Natural killer cell treated with Interleukin-12 subunit alpha and Interleukin-12 subunit beta and Interleukin-15 and Interleukin-18, amount 100 ng/mL, for 72 hours (primary cell): ENCODE results near the gene TRIM29. TPM values are rescaled to one million over a fixed set of nuclear protein-coding genes. Genes with fewer than 3 reads are reported as not detected.

Experiments used
- ATAC-seq, 2 donors: fragments of 150-1000 bp; cut with Tn5 transposase in 1 of 2; sonication (Bioruptor Pico), chemical (Tn5 transposase) in 1 of 2; 2 replicates each; pipeline ENCODE4 v1.10.0; 2021
- DNase-seq: peaks from one replicate; pipeline ENCODE4 v3.0.0; 2022; ENCODE audit warnings: low spot score
- H3K27ac Mint-ChIP-seq, 2 donors: 1 replicate in 1 of 2; 2 replicates in 1 of 2; pipeline ENCODE4 v1.8.0; 2022; ENCODE audit warnings: mixed read lengths in 2 of 2, mild to moderate bottlenecking in 1 of 2, moderate library complexity in 1 of 2
- H3K27me3 Mint-ChIP-seq, 2 donors: 1 replicate in 1 of 2; 2 replicates in 1 of 2; pipeline ENCODE4 v1.8.0; 2022; ENCODE audit warnings: mixed read lengths in 2 of 2
- H3K36me3 Mint-ChIP-seq: one replicate; pipeline ENCODE4 v1.8.0; 2022; ENCODE audit warnings: mixed read lengths
- H3K4me1 Mint-ChIP-seq, 2 donors: 1 replicate in 1 of 2; 2 replicates in 1 of 2; pipeline ENCODE4 v1.8.0; 2022; ENCODE audit warnings: low read depth in 2 of 2, mixed read lengths in 2 of 2, mild to moderate bottlenecking in 1 of 2
- H3K4me3 Mint-ChIP-seq: one replicate; pipeline ENCODE4 v1.8.0; 2022; ENCODE audit warnings: mixed read lengths
- H3K9me3 Mint-ChIP-seq: 2 replicates; pipeline ENCODE4 v1.8.0; 2022; ENCODE audit warnings: mixed read lengths
- total RNA-seq, 2 donors: library from RNA; stranded (reverse); gene quantifications; one replicate each; pipeline ENCODE4 v1.2.3, GENCODE V29; 2022

TRIM29 gene
- total RNA-seq, 2 donors from 2014 or later: not detected

GRCh38 chr11:120096369-120097191 lies 41.3 kb downstream of the TRIM29 start:
- Mint-ChIP-seq H3K4me1 (no peaks in the 10 kb centered on the region), H3K9me3 (no peaks in the 10 kb centered on the region), H3K36me3 (no peaks in the 10 kb centered on the region), H3K27me3 (peaks cover 9 to 13% of the 10 kb centered on the region in 2 donors), H3K27ac (no peak overlapping the region), H3K4me3 (no peak overlapping the region)
- ATAC-seq: no peak
- no peak for DNase-seq

GRCh38 chr11:120095516-120095915 lies 42.4 kb downstream of the TRIM29 start:
- no peak for DNase-seq
- no peaks in the 10 kb centered on the region for H3K9me3 Mint-ChIP-seq
- H3K27me3 Mint-ChIP-seq: peaks cover 6 to 7% of the 10 kb centered on the region in 2 donors

GRCh38 chr11:120091701-120092100 lies 46.2 kb downstream of the TRIM29 start:
- ATAC-seq: no peak
- Mint-ChIP-seq H3K4me3 (no peak overlapping the region), H3K27me3 (peaks cover 2 to 7% of the 10 kb centered on the region in 2 donors), H3K9me3 (no peaks in the 10 kb centered on the region), H3K4me1 (no peaks in the 10 kb centered on the region), H3K27ac (no peak overlapping the region), H3K36me3 (no peaks in the 10 kb centered on the region)
- DNase-seq: no peak

More at GRCh38 chr11:120095516-120095915, 42.4 kb downstream of the TRIM29 start:
- no peaks in the 10 kb centered on the region for H3K36me3 Mint-ChIP-seq
- no peak for ATAC-seq
- H3K4me3 Mint-ChIP-seq: no peak overlapping the region
- no peak overlapping the region for H3K27ac Mint-ChIP-seq
- no peaks in the 10 kb centered on the region for H3K4me1 Mint-ChIP-seq

GRCh38 chr11:120091121-120091520 lies 46.8 kb downstream of the TRIM29 start:
- no peaks in the 10 kb centered on the region for H3K36me3 Mint-ChIP-seq
- no peak overlapping the region for H3K27ac Mint-ChIP-seq
- peaks cover 6 to 7% of the 10 kb centered on the region in 2 donors for H3K27me3 Mint-ChIP-seq
- no peaks in the 10 kb centered on the region for H3K9me3 Mint-ChIP-seq
- no peaks in the 10 kb centered on the region for H3K4me1 Mint-ChIP-seq
- ATAC-seq (no peak), DNase-seq (no peak)
- no peak overlapping the region for H3K4me3 Mint-ChIP-seq

- H3K27ac Mint-ChIP-seq: no peak overlapping the region
- no peaks in the 10 kb centered on the region for H3K9me3 Mint-ChIP-seq
- peaks cover 7 to 9% of the 10 kb centered on the region in 2 donors for H3K27me3 Mint-ChIP-seq
- no peak overlapping the region for H3K4me3 Mint-ChIP-seq
- DNase-seq (no peak), ATAC-seq (peak in 1 of 2 donors; percentile 38)
- H3K36me3 Mint-ChIP-seq: no peaks in the 10 kb centered on the region
- no peaks in the 10 kb centered on the region for H3K4me1 Mint-ChIP-seq
These were observed 47.5 kb downstream of the TRIM29 start for GRCh38 chr11:120090411-120090810.

GRCh38 chr11:120089036-120090001 lies 48.6 kb downstream of the TRIM29 start:
- DNase-seq: no peak
- Mint-ChIP-seq H3K4me1 (no peaks in the 10 kb centered on the region), H3K27me3 (peaks cover 7 to 10% of the 10 kb centered on the region in 2 donors), H3K36me3 (no peaks in the 10 kb centered on the region), H3K4me3 (no peak overlapping the region), H3K9me3 (no peaks in the 10 kb centered on the region), H3K27ac (no peak overlapping the region)
- ATAC-seq: no peak

GRCh38 chr11:120088056-120088455 lies 49.9 kb downstream of the TRIM29 start:
- H3K36me3 Mint-ChIP-seq: no peaks in the 10 kb centered on the region
- DNase-seq (no peak), ATAC-seq (no peak)
- no peaks in the 10 kb centered on the region for H3K9me3 Mint-ChIP-seq
- H3K4me3 Mint-ChIP-seq: no peak overlapping the region
- peaks cover 7 to 13% of the 10 kb centered on the region in 2 donors for H3K27me3 Mint-ChIP-seq
- H3K27ac Mint-ChIP-seq: no peak overlapping the region
- H3K4me1 Mint-ChIP-seq: no peaks in the 10 kb centered on the region

GRCh38 chr11:120086651-120087050 lies 51.3 kb downstream of the TRIM29 start:
- Mint-ChIP-seq H3K27ac (no peak overlapping the region), H3K9me3 (no peaks in the 10 kb centered on the region), H3K36me3 (no peaks in the 10 kb centered on the region), H3K27me3 (peaks cover 0 to 13% of the 10 kb centered on the region in 2 donors), H3K4me3 (no peak overlapping the region), H3K4me1 (no peaks in the 10 kb centered on the region)
- DNase-seq (no peak), ATAC-seq (no peak)

GRCh38 chr11:120079750-120080610 lies 57.9 kb downstream of the TRIM29 start:
- peak; percentile 41 to 74 for ATAC-seq
- H3K36me3 Mint-ChIP-seq: no peaks in the 10 kb centered on the region
- no peak for DNase-seq
- peaks cover 0 to 4% of the 10 kb centered on the region in 2 donors for H3K4me1 Mint-ChIP-seq
- peaks cover 25 to 31% of the 10 kb centered on the region in 2 donors for H3K27me3 Mint-ChIP-seq
- no peak overlapping the region for H3K4me3 Mint-ChIP-seq
- H3K27ac Mint-ChIP-seq: no peak overlapping the region
- peaks cover 7% of the 10 kb centered on the region for H3K9me3 Mint-ChIP-seq

- no peak for ATAC-seq
These were observed 59.5 kb downstream of the TRIM29 start for GRCh38 chr11:120078397-120078796.

GRCh38 chr11:120074076-120074475 lies 63.8 kb downstream of the TRIM29 start:
- Mint-ChIP-seq H3K27ac (no peak overlapping the region), H3K4me1 (no peaks in the 10 kb centered on the region), H3K27me3 (peaks cover 23% of the 10 kb centered on the region in 2 donors), H3K9me3 (no peaks in the 10 kb centered on the region), H3K4me3 (no peak overlapping the region), H3K36me3 (no peaks in the 10 kb centered on the region)
- DNase-seq (no peak), ATAC-seq (no peak)

More at GRCh38 chr11:120078397-120078796, 59.5 kb downstream of the TRIM29 start:
- Mint-ChIP-seq H3K36me3 (no peaks in the 10 kb centered on the region), H3K9me3 (peaks cover 7% of the 10 kb centered on the region), H3K4me1 (peaks cover 0 to 4% of the 10 kb centered on the region in 2 donors), H3K27ac (no peak overlapping the region), H3K27me3 (peaks cover 25 to 29% of the 10 kb centered on the region in 2 donors), H3K4me3 (no peak overlapping the region)
- no peak for DNase-seq

GRCh38 chr11:120073196-120073595 lies 64.7 kb downstream of the TRIM29 start:
- Mint-ChIP-seq H3K9me3 (no peaks in the 10 kb centered on the region), H3K4me1 (no peaks in the 10 kb centered on the region), H3K27me3 (peaks cover 22 to 25% of the 10 kb centered on the region in 2 donors), H3K27ac (no peak overlapping the region), H3K4me3 (no peak overlapping the region), H3K36me3 (no peaks in the 10 kb centered on the region)
- ATAC-seq (no peak), DNase-seq (no peak)

GRCh38 chr11:120068114-120068573 lies 69.8 kb downstream of the TRIM29 start:
- DNase-seq: no peak
- H3K27ac Mint-ChIP-seq: no peak overlapping the region
- peaks cover 17 to 21% of the 10 kb centered on the region in 2 donors for H3K27me3 Mint-ChIP-seq
- no peak overlapping the region for H3K4me3 Mint-ChIP-seq
- no peaks in the 10 kb centered on the region for H3K9me3 Mint-ChIP-seq
- H3K36me3 Mint-ChIP-seq: no peaks in the 10 kb centered on the region
- peaks cover 4 to 13% of the 10 kb centered on the region in 2 donors for H3K4me1 Mint-ChIP-seq
- ATAC-seq: peak in 1 of 2 donors; percentile 4
